Amygdala (tissue), 56 donors: ENCODE results near the gene ZNF546.
"Not testable (repeated sequence)": the region's sequence is repeated elsewhere in the genome, so short reads cannot be mapped to it uniquely, and the experiment has no call there.

Source experiments
- DNase-seq, 56 donors: peaks; one replicate each; lab custom pipeline; 2025; lab: John Stamatoyannopoulos, UW

Gene ZNF546

GRCh38 chr19:39983695-39984300, 13.1 kb upstream of the ZNF546 start:
- DNase-seq: no peak

GRCh38 chr19:39986643-39987042, 10.2 kb upstream of the ZNF546 start:
- no peak for DNase-seq

GRCh38 chr19:39987167-39987566, 9.7 kb upstream of the ZNF546 start:
- DNase-seq: no peak

- no peak for DNase-seq
These were observed 9.3 kb upstream of the ZNF546 start for GRCh38 chr19:39987596-39987995.

GRCh38 chr19:39993605-39994004, 3.3 kb upstream of the ZNF546 start:
- DNase-seq: no peak

GRCh38 chr19:39994361-39994760, 2.5 kb upstream of the ZNF546 start:
- DNase-seq: no peak

- DNase-seq: peak in 1 of 56 donors; percentile 3
These were observed 1.1 kb upstream of the ZNF546 start for GRCh38 chr19:39995794-39996193.

- peak in 13 of 56 donors; percentile 5 to 56 (median 43) for DNase-seq
These were observed 546 bp upstream of the ZNF546 start for GRCh38 chr19:39996218-39996810.

- DNase-seq: peak in 1 of 56 donors; percentile 39
These were observed 867 bp downstream of the ZNF546 start for GRCh38 chr19:39997638-39998216.

GRCh38 chr19:39998501-39998900, 1.6 kb downstream of the ZNF546 start:
- DNase-seq: no peak

- DNase-seq: no peak
These were observed 8.9 kb downstream of the ZNF546 start for GRCh38 chr19:40005691-40006272.

GRCh38 chr19:40006273-40006691, 9.4 kb downstream of the ZNF546 start:
- no peak for DNase-seq

GRCh38 chr19:40009674-40010073, 12.8 kb downstream of the ZNF546 start:
- DNase-seq: no peak

GRCh38 chr19:40013991-40014390, 17.1 kb downstream of the ZNF546 start:
- no peak for DNase-seq

GRCh38 chr19:40023969-40024368, 27.1 kb downstream of the ZNF546 start:
- no peak for DNase-seq

- DNase-seq: no peak
These were observed 29.2 kb downstream of the ZNF546 start for GRCh38 chr19:40025938-40026596.

GRCh38 chr19:40026597-40026970, 29.7 kb downstream of the ZNF546 start:
- DNase-seq: no peak

GRCh38 chr19:40033989-40034560, 37.2 kb downstream of the ZNF546 start:
- no peak for DNase-seq

- DNase-seq: no peak
These were observed 39.1 kb downstream of the ZNF546 start for GRCh38 chr19:40035996-40036395.

GRCh38 chr19:40038047-40038446, 41.2 kb downstream of the ZNF546 start:
- DNase-seq: not testable (repeated sequence)

GRCh38 chr19:40041718-40042117, 44.9 kb downstream of the ZNF546 start:
- DNase-seq: not testable (repeated sequence)
